Esophagus muscularis mucosa (tissue), 3 donors: ENCODE results near the gene ZBTB5.

Experiments used
- CTCF ChIP-seq, 3 experiments: fragments of 200-600 bp in 2 of 3; fragments of 450-650 bp in 1 of 3; sonication (generic) in 2 of 3; IDR thresholded peaks; one replicate each; pipeline ENCODE4 v1.5.1; 2017 to 2019; ENCODE audit warnings: antibody characterized with exemption in 3 of 3, mild to moderate bottlenecking in 2 of 3, moderate library complexity in 1 of 3
- POLR2AphosphoS5 ChIP-seq, 2 donors: sonication (generic); formaldehyde crosslinking; IDR thresholded peaks; one replicate each; pipeline ENCODE4 v1.6.1; 2017; ENCODE audit warnings: antibody characterized with exemption in 2 of 2

GRCh38 chr9:37476930-37477329 is 11.7 kb upstream of the ZBTB5 start:
- TF ChIP-seq CTCF (IDR thresholded peaks at IDR 0.05) (no peak), POLR2AphosphoS5 (IDR thresholded peaks at IDR 0.05) (no peak)
